SK-N-SH treated with all-trans-retinoic acid at 6 μM for 48 hours (cell line): ENCODE measurements around the gene KAT6B.

Source experiments
- ATAC-seq: fragments of 200-7000 bp; cut with Tn5 transposase; 3 replicates; pipeline ENCODE4 v1.9.1; 2020; ENCODE audit warnings: mild to moderate bottlenecking, moderate library complexity
- ARNTL ChIP-seq: fragments of 450-650 bp; formaldehyde crosslinking; IDR thresholded peaks from 2 replicates; pipeline ENCODE4 v1.5.0; 2020; ENCODE audit warnings: low read depth, mild to moderate bottlenecking, moderate library complexity, borderline replicate concordance
- CSDC2 ChIP-seq: fragments of 250-450 bp; sonication (Bioruptor Pico); IDR thresholded peaks from 2 replicates; pipeline ENCODE4 v1.5.0; 2020; ENCODE audit warnings: mild to moderate bottlenecking, moderate library complexity
- ESRRG ChIP-seq: fragments of 250-450 bp; sonication (Bioruptor Pico); IDR thresholded peaks from 2 replicates; pipeline ENCODE4 v1.6.1; 2021; ENCODE audit warnings: mild to moderate bottlenecking
- GLIS3 ChIP-seq: fragments of 250-450 bp; sonication (Bioruptor Pico); IDR thresholded peaks from 2 replicates; pipeline ENCODE4 v1.5.0; 2020; ENCODE audit warnings: mild to moderate bottlenecking, moderate library complexity
- ISL1 ChIP-seq: fragments of 250-450 bp; sonication (Bioruptor Pico); IDR thresholded peaks from 2 replicates; pipeline ENCODE4 v2.1.2; 2022; ENCODE audit warnings: mild to moderate bottlenecking, moderate library complexity
- OSR1 ChIP-seq: fragments of 250-450 bp; sonication (Bioruptor Pico); IDR thresholded peaks from 2 replicates; pipeline ENCODE4 v1.8.0; 2022; ENCODE audit warnings: moderate library complexity, mild to moderate bottlenecking, inconsistent platforms
- PPARA ChIP-seq: fragments of 250-450 bp; sonication (Bioruptor Pico); IDR thresholded peaks from 2 replicates; pipeline ENCODE4 v1.5.0; 2020; ENCODE audit warnings: mild to moderate bottlenecking, borderline replicate concordance
- RARB ChIP-seq: fragments of 250-450 bp; sonication (Bioruptor Pico); IDR thresholded peaks from 2 replicates; pipeline ENCODE4 v1.8.0; 2021; ENCODE audit warnings: mild to moderate bottlenecking, moderate library complexity
- SNAI2 ChIP-seq: fragments of 250-450 bp; sonication (Bioruptor Pico); IDR thresholded peaks from 2 replicates; pipeline ENCODE4 v1.5.0; 2020; ENCODE audit warnings: mild to moderate bottlenecking, moderate library complexity
- TCF4 ChIP-seq: fragments of 250-450 bp; sonication (Bioruptor Pico); IDR thresholded peaks from 2 replicates; pipeline ENCODE4 v1.8.0; 2021; ENCODE audit warnings: mild to moderate bottlenecking, moderate library complexity, borderline replicate concordance
- TOX ChIP-seq: fragments of 250-450 bp; sonication (Bioruptor Pico); IDR thresholded peaks from 2 replicates; pipeline ENCODE4 v1.8.0; 2021; ENCODE audit warnings: mild to moderate bottlenecking, moderate library complexity, borderline replicate concordance
- ZFP3 ChIP-seq: fragments of 250-450 bp; sonication (Bioruptor Pico); IDR thresholded peaks from 2 replicates; pipeline ENCODE4 v1.5.0; 2020; ENCODE audit warnings: mild to moderate bottlenecking, moderate library complexity
- ZNF565 ChIP-seq: fragments of 450-650 bp; formaldehyde crosslinking; conservative IDR thresholded peaks from 2 replicates; pipeline ENCODE4 v1.5.0; 2020; ENCODE audit warnings: low read depth, mild to moderate bottlenecking, moderate library complexity
- ZNF70 ChIP-seq: fragments of 450-650 bp; formaldehyde crosslinking; IDR thresholded peaks from 2 replicates; pipeline ENCODE4 v1.5.0; 2020; ENCODE audit warnings: mild to moderate bottlenecking, moderate library complexity
- ZNF8 ChIP-seq: fragments of 450-650 bp; formaldehyde crosslinking; IDR thresholded peaks from 2 replicates; pipeline ENCODE4 v1.5.0; 2020; ENCODE audit warnings: mild to moderate bottlenecking, moderate library complexity
- TF ChIP-seq, protein P1 (sequence below): fragments of 250-450 bp; sonication (Bioruptor Pico); IDR thresholded peaks from 2 replicates; pipeline ENCODE4 v1.5.1; 2020; ENCODE audit warnings: low read depth, mild to moderate bottlenecking, moderate library complexity
- TF ChIP-seq, protein P2 (sequence below): fragments of 250-450 bp; sonication (Bioruptor Pico); IDR thresholded peaks from 2 replicates; pipeline ENCODE4 v1.8.0; 2020; ENCODE audit warnings: mild to moderate bottlenecking, moderate library complexity, borderline replicate concordance
- TF ChIP-seq, protein P3 (sequence below): fragments of 250-450 bp; sonication (Bioruptor Pico); IDR thresholded peaks from 2 replicates; pipeline ENCODE4 v1.8.0; 2021; ENCODE audit warnings: low read depth, mild to moderate bottlenecking, moderate library complexity, borderline replicate concordance
- TF ChIP-seq, protein P4 (sequence below): fragments of 250-450 bp; sonication (Bioruptor Pico); IDR thresholded peaks from 2 replicates; pipeline ENCODE4 v1.5.1; 2021; ENCODE audit warnings: mild to moderate bottlenecking, moderate library complexity
- TF ChIP-seq, protein P5 (sequence below): fragments of 250-450 bp; sonication (Bioruptor Pico); IDR thresholded peaks from 2 replicates; pipeline ENCODE4 v1.5.0; 2020; ENCODE audit warnings: mild to moderate bottlenecking, moderate library complexity

Gene KAT6B

GRCh38 chr10:75002351-75002725 lies 175.9 kb downstream of the KAT6B start (continued):
- TF ChIP-seq CSDC2 (CRISPR knock-in tag) (no peak), PPARA (CRISPR knock-in tag) (no peak)

DNA sequence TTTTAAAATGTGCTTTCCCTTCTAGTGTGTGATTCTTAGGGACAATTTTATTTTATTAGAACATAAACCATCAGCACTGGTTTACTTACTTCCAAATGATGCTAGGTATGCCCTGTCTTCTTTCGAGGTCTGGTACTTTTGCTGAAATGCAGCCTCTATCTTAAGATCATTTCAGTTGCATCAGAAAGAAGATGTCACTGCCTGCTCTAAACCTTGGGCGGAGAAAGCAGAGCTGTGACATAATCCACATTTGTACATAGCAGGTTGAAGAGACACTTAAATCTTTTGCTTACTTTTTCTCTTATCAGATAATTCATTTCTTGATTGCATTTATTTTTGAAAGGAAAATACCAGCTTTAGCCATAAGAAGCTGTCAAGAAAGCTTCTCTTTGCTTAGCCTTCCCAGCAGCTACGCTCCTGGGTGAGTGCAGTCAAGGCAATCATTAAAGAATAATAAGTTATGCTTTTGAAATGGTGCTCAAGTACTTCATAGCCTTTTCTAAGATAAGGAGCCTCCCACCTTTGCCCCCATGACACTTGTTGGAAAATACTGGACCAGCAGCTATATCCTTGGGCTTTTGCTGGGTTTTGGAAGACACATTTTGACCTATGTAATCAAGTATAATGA lies 176.7 kb downstream of the KAT6B start:
- ATAC-seq, result no peak
- TF ChIP-seq, protein P1, sequence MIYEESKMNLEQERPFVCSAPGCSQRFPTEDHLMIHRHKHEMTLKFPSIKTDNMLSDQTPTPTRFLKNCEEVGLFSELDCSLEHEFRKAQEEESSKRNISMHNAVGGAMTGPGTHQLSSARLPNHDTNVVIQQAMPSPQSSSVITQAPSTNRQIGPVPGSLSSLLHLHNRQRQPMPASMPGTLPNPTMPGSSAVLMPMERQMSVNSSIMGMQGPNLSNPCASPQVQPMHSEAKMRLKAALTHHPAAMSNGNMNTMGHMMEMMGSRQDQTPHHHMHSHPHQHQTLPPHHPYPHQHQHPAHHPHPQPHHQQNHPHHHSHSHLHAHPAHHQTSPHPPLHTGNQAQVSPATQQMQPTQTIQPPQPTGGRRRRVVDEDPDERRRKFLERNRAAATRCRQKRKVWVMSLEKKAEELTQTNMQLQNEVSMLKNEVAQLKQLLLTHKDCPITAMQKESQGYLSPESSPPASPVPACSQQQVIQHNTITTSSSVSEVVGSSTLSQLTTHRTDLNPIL, result no peak
- TF ChIP-seq ARNTL (CRISPR knock-in tag), result no peak
- no peak for TF ChIP-seq ZFP3 (CRISPR knock-in tag)
- TF ChIP-seq, protein P2, sequence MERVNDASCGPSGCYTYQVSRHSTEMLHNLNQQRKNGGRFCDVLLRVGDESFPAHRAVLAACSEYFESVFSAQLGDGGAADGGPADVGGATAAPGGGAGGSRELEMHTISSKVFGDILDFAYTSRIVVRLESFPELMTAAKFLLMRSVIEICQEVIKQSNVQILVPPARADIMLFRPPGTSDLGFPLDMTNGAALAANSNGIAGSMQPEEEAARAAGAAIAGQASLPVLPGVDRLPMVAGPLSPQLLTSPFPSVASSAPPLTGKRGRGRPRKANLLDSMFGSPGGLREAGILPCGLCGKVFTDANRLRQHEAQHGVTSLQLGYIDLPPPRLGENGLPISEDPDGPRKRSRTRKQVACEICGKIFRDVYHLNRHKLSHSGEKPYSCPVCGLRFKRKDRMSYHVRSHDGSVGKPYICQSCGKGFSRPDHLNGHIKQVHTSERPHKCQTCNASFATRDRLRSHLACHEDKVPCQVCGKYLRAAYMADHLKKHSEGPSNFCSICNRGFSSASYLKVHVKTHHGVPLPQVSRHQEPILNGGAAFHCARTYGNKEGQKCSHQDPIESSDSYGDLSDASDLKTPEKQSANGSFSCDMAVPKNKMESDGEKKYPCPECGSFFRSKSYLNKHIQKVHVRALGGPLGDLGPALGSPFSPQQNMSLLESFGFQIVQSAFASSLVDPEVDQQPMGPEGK, result no peak

DNA sequence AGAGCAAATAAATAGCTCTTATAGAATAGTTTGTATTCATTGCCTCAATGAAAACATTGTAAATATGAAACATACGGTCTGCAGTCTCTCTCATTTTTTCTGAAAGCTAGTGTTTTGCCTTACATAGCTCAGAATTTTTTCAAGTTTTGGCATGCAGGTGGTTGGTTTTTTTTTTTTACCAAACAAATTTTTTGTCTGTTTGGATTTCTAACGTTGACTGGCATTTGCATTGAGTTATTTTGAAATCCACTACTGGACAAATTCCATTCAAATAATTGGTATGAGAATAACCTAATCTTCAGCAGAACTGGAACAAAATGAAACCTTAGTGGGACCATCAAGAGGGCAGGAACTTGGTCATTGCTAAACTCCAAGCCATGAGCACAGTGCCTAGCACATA lies 177.5 kb downstream of the KAT6B start:
- no peak for ATAC-seq
- TF ChIP-seq, protein P2, result no peak

DNA sequence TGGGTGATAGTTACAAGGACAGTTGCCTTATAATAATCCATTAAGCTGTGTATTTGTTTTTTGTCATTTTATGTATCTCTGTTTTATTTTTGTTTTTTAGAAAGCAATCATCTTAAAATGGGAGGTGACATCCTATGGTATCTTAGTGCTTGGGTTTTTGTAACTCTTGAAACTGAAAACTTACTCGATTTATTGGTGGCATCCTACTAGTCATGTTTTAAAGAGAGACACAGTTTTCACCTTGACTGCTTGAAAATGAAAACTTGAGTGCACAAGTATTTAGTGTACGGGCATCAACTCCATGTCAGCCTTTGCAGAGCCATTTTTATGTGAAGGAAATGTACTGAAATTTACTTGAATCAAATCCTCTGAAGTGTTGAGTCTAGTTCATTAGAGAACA lies 181.2 kb downstream of the KAT6B start:
- ATAC-seq, result no peak
- TF ChIP-seq TOX (CRISPR knock-in tag) (no peak), SNAI2 (CRISPR knock-in tag) (no peak), TCF4 (CRISPR knock-in tag) (no peak), ARNTL (CRISPR knock-in tag) (no peak), ESRRG (CRISPR knock-in tag) (no peak), ZNF565 (CRISPR knock-in tag) (no peak), PPARA (CRISPR knock-in tag) (no peak), GLIS3 (CRISPR knock-in tag) (no peak), OSR1 (CRISPR knock-in tag) (no peak), ZFP3 (CRISPR knock-in tag) (no peak), RARB (CRISPR knock-in tag) (no peak), ISL1 (CRISPR knock-in tag) (no peak), ZNF70 (CRISPR knock-in tag) (no peak)
- TF ChIP-seq, protein P3, sequence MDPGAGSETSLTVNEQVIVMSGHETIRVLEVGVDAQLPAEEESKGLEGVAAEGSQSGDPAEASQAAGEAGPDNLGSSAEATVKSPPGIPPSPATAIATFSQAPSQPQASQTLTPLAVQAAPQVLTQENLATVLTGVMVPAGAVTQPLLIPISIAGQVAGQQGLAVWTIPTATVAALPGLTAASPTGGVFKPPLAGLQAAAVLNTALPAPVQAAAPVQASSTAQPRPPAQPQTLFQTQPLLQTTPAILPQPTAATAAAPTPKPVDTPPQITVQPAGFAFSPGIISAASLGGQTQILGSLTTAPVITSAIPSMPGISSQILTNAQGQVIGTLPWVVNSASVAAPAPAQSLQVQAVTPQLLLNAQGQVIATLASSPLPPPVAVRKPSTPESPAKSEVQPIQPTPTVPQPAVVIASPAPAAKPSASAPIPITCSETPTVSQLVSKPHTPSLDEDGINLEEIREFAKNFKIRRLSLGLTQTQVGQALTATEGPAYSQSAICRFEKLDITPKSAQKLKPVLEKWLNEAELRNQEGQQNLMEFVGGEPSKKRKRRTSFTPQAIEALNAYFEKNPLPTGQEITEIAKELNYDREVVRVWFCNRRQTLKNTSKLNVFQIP (CRISPR knock-in tag), result no peak
- TF ChIP-seq, all 23 proteins: peak for 0

GRCh38 chr10:75008952-75009351 lies 182.6 kb downstream of the KAT6B start:
- no peak for ATAC-seq
- TF ChIP-seq, protein P3 (CRISPR knock-in tag), result no peak
- TF ChIP-seq, protein P4, sequence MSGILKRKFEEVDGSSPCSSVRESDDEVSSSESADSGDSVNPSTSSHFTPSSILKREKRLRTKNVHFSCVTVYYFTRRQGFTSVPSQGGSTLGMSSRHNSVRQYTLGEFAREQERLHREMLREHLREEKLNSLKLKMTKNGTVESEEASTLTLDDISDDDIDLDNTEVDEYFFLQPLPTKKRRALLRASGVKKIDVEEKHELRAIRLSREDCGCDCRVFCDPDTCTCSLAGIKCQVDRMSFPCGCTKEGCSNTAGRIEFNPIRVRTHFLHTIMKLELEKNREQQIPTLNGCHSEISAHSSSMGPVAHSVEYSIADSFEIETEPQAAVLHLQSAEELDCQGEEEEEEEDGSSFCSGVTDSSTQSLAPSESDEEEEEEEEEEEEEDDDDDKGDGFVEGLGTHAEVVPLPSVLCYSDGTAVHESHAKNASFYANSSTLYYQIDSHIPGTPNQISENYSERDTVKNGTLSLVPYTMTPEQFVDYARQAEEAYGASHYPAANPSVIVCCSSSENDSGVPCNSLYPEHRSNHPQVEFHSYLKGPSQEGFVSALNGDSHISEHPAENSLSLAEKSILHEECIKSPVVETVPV (CRISPR knock-in tag), result no peak
- no peak for TF ChIP-seq TOX (CRISPR knock-in tag)
- TF ChIP-seq, protein P5, sequence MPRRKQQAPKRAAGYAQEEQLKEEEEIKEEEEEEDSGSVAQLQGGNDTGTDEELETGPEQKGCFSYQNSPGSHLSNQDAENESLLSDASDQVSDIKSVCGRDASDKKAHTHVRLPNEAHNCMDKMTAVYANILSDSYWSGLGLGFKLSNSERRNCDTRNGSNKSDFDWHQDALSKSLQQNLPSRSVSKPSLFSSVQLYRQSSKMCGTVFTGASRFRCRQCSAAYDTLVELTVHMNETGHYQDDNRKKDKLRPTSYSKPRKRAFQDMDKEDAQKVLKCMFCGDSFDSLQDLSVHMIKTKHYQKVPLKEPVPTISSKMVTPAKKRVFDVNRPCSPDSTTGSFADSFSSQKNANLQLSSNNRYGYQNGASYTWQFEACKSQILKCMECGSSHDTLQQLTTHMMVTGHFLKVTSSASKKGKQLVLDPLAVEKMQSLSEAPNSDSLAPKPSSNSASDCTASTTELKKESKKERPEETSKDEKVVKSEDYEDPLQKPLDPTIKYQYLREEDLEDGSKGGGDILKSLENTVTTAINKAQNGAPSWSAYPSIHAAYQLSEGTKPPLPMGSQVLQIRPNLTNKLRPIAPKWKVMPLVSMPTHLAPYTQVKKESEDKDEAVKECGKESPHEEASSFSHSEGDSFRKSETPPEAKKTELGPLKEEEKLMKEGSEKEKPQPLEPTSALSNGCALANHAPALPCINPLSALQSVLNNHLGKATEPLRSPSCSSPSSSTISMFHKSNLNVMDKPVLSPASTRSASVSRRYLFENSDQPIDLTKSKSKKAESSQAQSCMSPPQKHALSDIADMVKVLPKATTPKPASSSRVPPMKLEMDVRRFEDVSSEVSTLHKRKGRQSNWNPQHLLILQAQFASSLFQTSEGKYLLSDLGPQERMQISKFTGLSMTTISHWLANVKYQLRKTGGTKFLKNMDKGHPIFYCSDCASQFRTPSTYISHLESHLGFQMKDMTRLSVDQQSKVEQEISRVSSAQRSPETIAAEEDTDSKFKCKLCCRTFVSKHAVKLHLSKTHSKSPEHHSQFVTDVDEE (CRISPR knock-in tag), result no peak
- no peak for TF ChIP-seq ZNF565 (CRISPR knock-in tag)
- no peak for TF ChIP-seq TCF4 (CRISPR knock-in tag)
- TF ChIP-seq ZNF8 (CRISPR knock-in tag), result no peak
